Fibroblast of the conjunctiva (primary cell): ENCODE results near the gene SUPT3H.
"Not testable (repeated sequence)": the region's sequence is repeated elsewhere in the genome, so short reads cannot be mapped to it uniquely, and the experiment has no call there.

Experiments
- DNase-seq: peaks from one replicate; pipeline ENCODE4 v3.0.0-alpha.2; 2010; ENCODE audit warnings: low read depth

The SUPT3H gene

GRCh38 chr6:44954281-44954680, 423.5 kb downstream of the SUPT3H start:
- DNase-seq = no peak

- no peak for DNase-seq
Measured at GRCh38 chr6:44951253-44951747, 426.4 kb downstream of the SUPT3H start.

- no peak for DNase-seq
Measured at GRCh38 chr6:44949596-44950201, 428.0 kb downstream of the SUPT3H start.

- DNase-seq = no peak
Measured at GRCh38 chr6:44943541-44943940, 434.2 kb downstream of the SUPT3H start.

- DNase-seq = no peak
Measured at GRCh38 chr6:44942798-44943197, 434.9 kb downstream of the SUPT3H start.

- DNase-seq = no peak
Measured at GRCh38 chr6:44942201-44942600, 435.5 kb downstream of the SUPT3H start.

GRCh38 chr6:44940367-44940766, 437.4 kb downstream of the SUPT3H start:
- no peak for DNase-seq

GRCh38 chr6:44935693-44936300, 441.9 kb downstream of the SUPT3H start:
- DNase-seq = no peak

- no peak for DNase-seq
Measured at GRCh38 chr6:44933108-44933507, 444.6 kb downstream of the SUPT3H start.

- DNase-seq = no peak
Measured at GRCh38 chr6:44932651-44933091, 445.1 kb downstream of the SUPT3H start.

- DNase-seq = no peak
Measured at GRCh38 chr6:44931385-44931784, 446.3 kb downstream of the SUPT3H start.

- no peak for DNase-seq
Measured at GRCh38 chr6:44926556-44926955, 451.2 kb downstream of the SUPT3H start.

GRCh38 chr6:44925100-44925739, 452.5 kb downstream of the SUPT3H start:
- DNase-seq = no peak

GRCh38 chr6:44923444-44923843, 454.3 kb downstream of the SUPT3H start:
- no peak for DNase-seq

GRCh38 chr6:44921798-44922197, 455.9 kb downstream of the SUPT3H start:
- no peak for DNase-seq

- DNase-seq = no peak
Measured at GRCh38 chr6:44920952-44921491, 456.7 kb downstream of the SUPT3H start.

- no peak for DNase-seq
Measured at GRCh38 chr6:44918671-44919296, 458.9 kb downstream of the SUPT3H start.

GRCh38 chr6:44917430-44917829, 460.3 kb downstream of the SUPT3H start:
- no peak for DNase-seq

- no peak for DNase-seq
Measured at GRCh38 chr6:44915111-44915510, 462.6 kb downstream of the SUPT3H start.

- DNase-seq = no peak
Measured at GRCh38 chr6:44914141-44914540, 463.6 kb downstream of the SUPT3H start.

GRCh38 chr6:44906761-44907160, 471.0 kb downstream of the SUPT3H start:
- DNase-seq = no peak

GRCh38 chr6:44900358-44900757, 477.4 kb downstream of the SUPT3H start:
- DNase-seq = not testable (repeated sequence)
